HG02678 (cell line): ENCODE data around the gene OTULINL.
"Not testable (repeated sequence)": the region's sequence is repeated elsewhere in the genome, so short reads cannot be mapped to it uniquely, and the experiment has no call there.

Source experiments
- ATAC-seq: cut with Tn5 transposase; IDR thresholded peaks from one replicate; pipeline ENCODE4 v1.9.1; 2021; ENCODE audit warnings: mild to moderate bottlenecking, moderate library complexity; ENCODE audit not compliant: unreplicated experiment

Gene OTULINL

DNA sequence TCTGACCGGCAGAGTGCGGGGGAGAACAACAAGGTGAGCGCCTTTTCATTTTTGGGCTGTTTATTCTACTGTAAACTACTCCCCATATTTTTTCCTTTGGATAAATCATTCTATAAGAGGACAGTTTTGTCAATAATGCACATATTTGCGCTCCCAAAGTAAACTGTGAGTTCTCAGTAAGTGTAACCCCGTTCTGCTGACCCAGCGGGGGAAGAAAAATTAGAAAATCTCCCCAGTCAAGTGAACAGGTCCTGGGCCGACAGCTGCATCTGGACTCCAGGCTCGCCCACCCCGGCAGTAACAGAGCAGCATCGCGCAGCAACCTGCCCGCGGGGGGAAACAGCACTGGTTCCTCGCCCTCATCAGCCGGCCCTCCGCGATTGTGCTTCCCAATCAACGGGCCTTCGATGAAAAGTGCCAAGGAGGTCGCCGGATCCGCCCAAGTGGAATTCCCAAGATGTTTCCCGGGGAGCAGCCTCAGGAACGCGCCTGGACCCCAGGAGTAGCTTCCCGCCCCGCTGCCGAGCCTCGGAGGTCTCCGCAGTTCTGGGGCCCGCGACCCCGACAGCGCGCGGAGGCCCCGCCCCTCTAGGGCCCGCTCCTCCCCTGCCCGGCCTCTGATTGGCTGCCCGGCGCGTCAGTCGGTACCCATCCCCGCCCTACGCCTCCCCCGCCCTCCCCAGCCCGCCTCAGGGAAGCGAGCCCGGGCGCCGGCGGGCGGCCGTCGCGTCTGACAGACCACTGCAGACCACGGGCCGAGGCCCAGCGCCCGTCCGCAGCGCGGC is at the start of gene OTULINL:
Gene OTULINL, plus strand, starts transcription at position 687 of the 785 bp plus-strand sequence. CDS start 103 bp downstream, outside the sequence.
- ATAC-seq, result peak; percentile 99

GRCh38 chr5:14532180-14532579 is 49.4 kb upstream of the OTULINL start:
- no peak for ATAC-seq

DNA sequence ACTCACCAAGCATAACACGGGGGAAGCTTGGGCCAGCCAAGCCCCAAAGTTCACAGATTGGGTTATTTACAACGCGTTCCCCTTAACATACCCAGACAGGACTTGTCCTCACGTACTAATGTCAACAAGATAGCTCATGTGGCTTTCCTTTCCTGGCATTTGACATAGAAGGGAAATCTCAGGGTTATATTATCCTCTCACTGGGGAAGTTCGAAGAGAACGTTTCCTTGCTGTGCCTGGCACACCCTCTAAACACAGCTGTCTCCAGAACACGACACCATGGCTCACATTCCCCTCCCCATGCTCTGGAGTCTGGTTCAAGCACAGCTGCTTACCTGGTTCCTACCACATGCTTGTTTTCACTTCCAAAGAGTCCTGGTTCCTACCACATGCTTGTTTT is 46.8 kb upstream of the OTULINL start:
- ATAC-seq, result no peak

- ATAC-seq, result no peak
Measured at GRCh38 chr5:14545308-14545707, 36.3 kb upstream of the OTULINL start.

GRCh38 chr5:14545862-14546261 is 35.7 kb upstream of the OTULINL start:
- no peak for ATAC-seq

DNA sequence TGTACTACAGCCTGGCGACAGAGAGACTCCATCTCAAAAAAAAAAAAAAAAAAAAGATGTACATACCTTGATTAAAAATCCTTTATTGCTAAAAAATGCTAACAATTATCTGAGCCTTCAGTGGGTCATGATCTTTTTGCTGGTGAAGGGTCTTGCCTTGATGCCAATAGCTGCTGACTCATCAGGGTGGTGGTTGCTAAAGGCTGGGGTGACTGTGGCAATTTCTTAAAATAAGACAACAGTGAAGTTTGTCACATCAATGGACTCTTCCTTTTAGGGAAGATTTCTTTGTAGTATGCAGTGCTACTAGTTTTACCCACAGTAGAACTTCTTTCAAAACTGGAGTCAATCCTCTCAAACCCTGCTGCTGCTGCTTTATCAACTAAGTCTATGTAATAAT is 33.9 kb upstream of the OTULINL start:
- ATAC-seq, result no peak

GRCh38 chr5:14551211-14551610 is 30.4 kb upstream of the OTULINL start:
- ATAC-seq, result no peak

- ATAC-seq, result no peak
Measured at GRCh38 chr5:14552017-14552416, 29.6 kb upstream of the OTULINL start.

- ATAC-seq, result not testable (repeated sequence)
Measured at GRCh38 chr5:14554288-14554687, 27.3 kb upstream of the OTULINL start.

DNA sequence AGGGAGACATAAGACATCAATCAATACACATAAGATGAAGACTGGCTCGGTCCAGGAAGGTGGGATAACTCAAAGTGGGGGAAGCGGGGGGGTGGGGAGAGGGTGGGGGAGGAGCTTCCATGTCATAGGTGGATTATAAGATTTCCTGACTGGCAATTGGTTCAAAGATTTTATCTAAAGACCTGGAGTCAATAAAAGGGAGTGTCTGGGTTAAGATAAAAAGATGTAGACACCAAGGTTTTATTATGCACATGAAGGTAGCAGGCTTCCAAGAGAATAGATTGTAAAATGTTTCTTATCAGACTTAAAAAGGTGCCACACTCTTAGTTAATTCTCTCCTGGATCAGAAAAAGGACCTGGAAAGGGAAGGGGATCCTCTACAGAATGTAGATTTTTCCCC is 25.6 kb upstream of the OTULINL start:
- ATAC-seq, result no peak

DNA sequence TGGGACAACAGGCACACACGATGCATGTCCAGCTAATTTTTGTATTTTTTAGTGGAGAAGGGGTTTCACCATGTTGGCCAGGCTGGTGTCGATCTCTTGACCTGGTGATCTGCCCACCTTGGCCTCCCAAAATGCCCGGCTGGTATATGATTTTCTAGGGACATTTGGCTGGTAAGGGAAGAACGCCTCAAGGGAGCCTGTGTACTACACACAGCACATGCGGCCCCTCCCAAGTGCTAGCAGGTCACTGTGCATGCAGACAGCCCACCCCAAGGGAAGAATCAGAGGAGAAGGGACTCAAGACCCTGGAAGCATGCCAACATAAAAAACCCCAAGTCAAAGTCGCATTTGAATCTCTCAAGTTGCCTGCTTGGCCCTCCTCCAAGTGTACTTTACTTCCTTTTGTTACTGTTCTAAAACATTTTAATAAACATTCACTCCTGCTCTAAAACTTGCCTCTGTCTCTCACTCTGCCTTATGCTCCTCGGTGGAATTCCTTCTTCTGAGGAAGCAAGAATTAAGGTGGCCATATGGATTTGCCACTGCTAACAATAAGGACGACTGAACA is 24.3 kb upstream of the OTULINL start:
- no peak for ATAC-seq

GRCh38 chr5:14557791-14558415 is 23.7 kb upstream of the OTULINL start:
- ATAC-seq, result no peak

- ATAC-seq, result no peak
Measured at GRCh38 chr5:14560091-14560595, 21.4 kb upstream of the OTULINL start.

GRCh38 chr5:14561741-14562140 is 19.9 kb upstream of the OTULINL start:
- no peak for ATAC-seq

GRCh38 chr5:14568333-14568732 is 13.3 kb upstream of the OTULINL start:
- ATAC-seq, result no peak

DNA sequence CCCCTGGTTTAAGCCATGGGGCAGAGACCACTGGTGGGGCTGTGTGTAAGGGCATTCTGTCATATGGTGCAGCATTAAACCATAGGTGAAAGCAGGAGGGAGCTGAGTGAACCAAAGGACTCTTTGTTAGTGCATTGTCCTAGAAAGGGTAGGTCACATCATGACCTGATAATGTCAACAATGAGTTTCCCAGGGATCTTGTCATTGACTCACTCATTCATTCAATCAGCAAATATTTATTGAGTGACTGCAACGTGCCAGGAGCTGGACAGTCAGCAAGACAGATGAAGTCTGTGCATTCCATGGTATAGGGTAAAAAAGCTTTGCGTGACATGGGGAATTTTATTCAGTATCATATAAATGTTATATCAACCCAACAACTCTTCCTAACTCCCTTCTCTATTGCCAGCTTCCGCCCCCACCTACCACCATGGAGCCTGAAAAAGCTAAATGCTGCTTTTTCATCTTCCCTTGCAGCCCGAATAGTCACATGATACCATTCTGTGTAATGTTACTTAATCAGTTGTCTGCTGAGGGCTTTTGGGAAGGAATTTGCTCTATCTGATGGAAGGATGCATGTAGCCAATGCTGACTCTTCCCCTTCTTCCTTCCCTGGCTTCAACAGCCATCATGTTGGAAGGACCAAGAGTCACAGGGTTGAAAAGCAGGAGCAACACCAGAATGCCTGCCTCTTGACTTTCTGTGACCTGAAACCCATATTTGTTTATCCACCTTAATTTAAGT is 11.5 kb upstream of the OTULINL start:
- no peak for ATAC-seq

DNA sequence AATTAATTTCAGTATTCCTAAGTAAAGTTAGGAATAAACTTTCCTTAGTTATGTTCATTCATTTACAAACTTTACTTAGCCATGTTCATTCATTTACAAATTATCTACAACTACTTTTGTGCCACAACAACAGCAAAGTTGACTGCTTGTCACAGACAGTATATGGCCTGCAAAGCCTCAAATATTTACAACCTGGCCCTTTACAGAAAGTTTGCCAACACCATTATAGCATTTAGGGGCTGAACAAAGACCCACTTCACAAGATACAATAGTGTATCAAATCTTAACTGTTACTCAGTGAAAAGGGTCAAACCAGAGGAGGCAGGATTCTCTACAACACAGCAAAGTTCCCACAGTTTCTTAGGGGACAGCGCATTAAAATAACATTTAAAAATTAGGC is 9.7 kb upstream of the OTULINL start:
- no peak for ATAC-seq

DNA sequence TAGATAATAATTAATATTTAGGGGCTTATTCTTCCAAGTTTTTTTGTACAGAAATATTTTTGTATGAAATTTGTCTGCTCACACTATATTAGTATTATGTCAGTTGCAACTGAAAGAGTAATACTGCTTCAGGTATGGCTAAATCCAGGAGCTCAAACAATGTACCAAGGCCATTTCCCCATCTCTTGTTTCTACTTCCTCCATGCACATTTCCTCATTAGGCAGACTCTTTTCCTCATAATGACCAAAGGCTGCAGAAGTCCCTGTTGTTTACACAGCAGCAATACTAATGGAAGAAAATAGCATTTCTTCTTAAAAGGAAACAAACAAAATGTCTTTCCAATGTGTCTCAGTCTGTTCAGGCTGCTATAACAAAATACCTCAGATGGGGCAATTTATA is 9.2 kb upstream of the OTULINL start:
- no peak for ATAC-seq

GRCh38 chr5:14572836-14573235 is 8.8 kb upstream of the OTULINL start:
- ATAC-seq, result no peak

DNA sequence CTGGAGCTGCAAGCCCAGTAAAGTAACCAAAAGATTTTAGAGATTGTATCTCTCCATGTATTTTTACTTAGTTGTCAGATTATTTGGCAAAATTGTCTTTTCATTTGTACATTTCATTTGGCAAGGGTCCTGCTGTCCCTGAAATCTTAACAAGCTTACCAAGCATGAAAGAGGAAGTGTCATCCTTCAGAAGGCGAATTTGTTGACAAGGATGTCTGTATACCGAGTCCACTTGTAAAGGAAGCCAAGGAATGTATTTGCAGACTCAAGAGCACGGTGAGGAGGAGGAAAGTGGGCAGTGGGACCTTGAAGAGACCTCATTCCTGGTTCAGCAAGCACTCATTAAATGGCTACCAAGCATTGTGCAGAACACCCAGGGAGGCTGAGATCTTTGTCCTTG is 7.5 kb upstream of the OTULINL start:
- no peak for ATAC-seq

DNA sequence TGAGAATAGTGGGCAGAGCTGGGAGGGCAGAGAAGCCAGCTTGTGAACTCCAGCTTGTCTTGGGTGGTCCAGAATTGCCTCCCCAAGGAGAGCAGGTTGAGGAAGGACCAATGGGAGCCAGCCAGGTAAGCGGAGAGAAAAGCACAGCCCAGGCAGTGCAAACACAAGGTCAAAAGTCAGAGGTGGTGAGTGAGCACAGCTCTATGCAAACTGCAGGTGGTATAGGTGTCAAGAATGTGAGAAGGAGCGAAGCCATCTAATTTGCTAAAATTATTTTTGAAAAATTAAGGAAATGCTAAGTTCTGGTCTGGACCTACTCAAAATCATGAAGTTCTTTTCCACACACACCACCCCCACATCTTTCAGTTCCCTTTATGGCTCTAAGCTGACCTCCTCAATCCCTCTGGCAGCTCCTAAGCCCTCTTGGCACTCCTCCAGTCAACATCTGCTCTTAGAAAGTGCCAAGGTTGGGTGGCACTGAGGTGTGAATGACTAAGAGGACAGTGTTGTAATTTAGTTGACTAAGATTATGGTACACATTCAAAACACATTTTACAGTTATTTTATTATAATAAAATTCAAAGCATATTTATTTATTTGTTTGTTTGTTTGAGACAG is 6.6 kb upstream of the OTULINL start:
- no peak for ATAC-seq
